Endothelial cell of umbilical vein (primary cell): ENCODE data around the gene SLC44A1. TPM values are rescaled to one million over a fixed set of nuclear protein-coding genes. Genes with fewer than 3 reads are reported as not detected.

Experiments
- BruUV-seq: library from RNA; stranded (reverse); fragments of 400-500 nt; replicated peaks from 2 replicates; lab custom pipeline; 2021; lab: Mats Ljungman, UMichigan
- CTCF ChIA-PET: fragments of 300-600, 350-600 bp; sonication (Branson Sonifier 250); formaldehyde crosslinking; loops from one replicate; lab custom pipeline; 2021; ENCODE audit warnings: antibody characterized with exemption, inconsistent platforms; lab: Charles Lee
- POLR2A ChIA-PET: fragments of 300-600, 350-600 bp; sonication (Branson Sonifier 250); formaldehyde crosslinking; loops from one replicate; lab custom pipeline; 2021; ENCODE audit warnings: antibody characterized with exemption, inconsistent platforms; lab: Charles Lee
- DNase-seq: peaks from one replicate; pipeline ENCODE4 v3.0.0-alpha.2; 2011; ENCODE audit warnings: low read depth, low spot score
- FAIRE-seq: peaks from 2 replicates; lab custom pipeline; 2011; peaks lifted over from hg19 to GRCh38; lab: Jason Lieb, UNC
- H2AFZ ChIP-seq: 2 replicates; pipeline ENCODE4 v1.6.0; 2012; ENCODE audit warnings: low read depth, low read length, control low read depth, inconsistent platforms
- H3K27ac ChIP-seq: 2 replicates; pipeline ENCODE4 v1.5.1; 2011; ENCODE audit warnings: low read depth, mild to moderate bottlenecking, control low read depth, low read length, moderate library complexity; ENCODE audit not compliant: insufficient read depth
- H3K27me3 ChIP-seq, 2 experiments: 2 replicates each; pipeline versions ENCODE4 v1.6.0 to v1.6.1; 2011; ENCODE audit warnings: low read length in 2 of 2, mixed read lengths in 1 of 2; ENCODE audit not compliant: control insufficient read depth in 2 of 2, insufficient read depth in 2 of 2
- H3K36me3 ChIP-seq, 2 experiments: 2 replicates in 1 of 2; 3 replicates in 1 of 2; pipeline ENCODE4 v1.5.1; 2011; ENCODE audit warnings: low read length in 2 of 2, mild to moderate bottlenecking in 1 of 2, moderate library complexity in 1 of 2; ENCODE audit not compliant: control insufficient read depth in 2 of 2, insufficient read depth in 2 of 2; ENCODE audit errors: extremely low read depth in 1 of 2
- H3K4me1 ChIP-seq: 3 replicates; pipeline ENCODE4 v1.5.1; 2011; ENCODE audit warnings: mild to moderate bottlenecking, low read length; ENCODE audit not compliant: control insufficient read depth, insufficient read depth; ENCODE audit errors: extremely low read depth
- H3K4me2 ChIP-seq: 2 replicates; pipeline ENCODE4 v1.6.1; 2011; ENCODE audit warnings: low read length, control low read depth, mixed read lengths; ENCODE audit not compliant: insufficient read depth
- H3K4me3 ChIP-seq, 3 experiments: fragments of 200-600 bp in 1 of 3; sonication (generic), shearing (Covaris generic) in 1 of 3; replicated peaks in 1 of 3; 2 replicates each; pipeline ENCODE4 v1.5.1; 2011 to 2016; ENCODE audit warnings: control low read depth in 3 of 3, low read length in 3 of 3, mild to moderate bottlenecking in 2 of 3, inconsistent platforms in 1 of 3, low read depth in 1 of 3, moderate library complexity in 1 of 3; ENCODE audit not compliant: insufficient read depth in 1 of 3
- H3K79me2 ChIP-seq: 2 replicates; pipeline ENCODE4 v1.6.0; 2012; ENCODE audit warnings: low read length, inconsistent platforms; ENCODE audit not compliant: control insufficient read depth, insufficient read depth
- H3K9ac ChIP-seq: replicated peaks from 2 replicates; pipeline ENCODE3; 2011; ENCODE audit warnings: low read length, control low read depth; ENCODE audit not compliant: insufficient read depth; ENCODE audit errors: extremely low read depth
- H3K9me1 ChIP-seq: replicated peaks from 3 replicates; pipeline ENCODE4 v1.6.0; 2011; ENCODE audit warnings: mild to moderate bottlenecking, low read length; ENCODE audit not compliant: control insufficient read depth, insufficient read depth; ENCODE audit errors: extremely low read depth
- H3K9me3 ChIP-seq: replicated peaks from 2 replicates; pipeline ENCODE4 v1.5.1; 2012; ENCODE audit warnings: low read length, inconsistent platforms; ENCODE audit not compliant: control insufficient read depth, insufficient read depth
- H4K20me1 ChIP-seq: replicated peaks from 2 replicates; pipeline ENCODE3; 2011; ENCODE audit warnings: mild to moderate bottlenecking, low read length; ENCODE audit not compliant: control insufficient read depth, insufficient read depth; ENCODE audit errors: extremely low read depth
- CTCF ChIP-seq, 2 donors: IDR thresholded peaks; 1 replicate in 1 of 2; 2 replicates in 1 of 2; pipeline ENCODE4 v1.5.1; 2011; ENCODE audit warnings: low read length in 2 of 2, mild to moderate bottlenecking in 2 of 2, moderate library complexity in 2 of 2, control low read depth in 1 of 2, inconsistent platforms in 1 of 2, low read depth in 1 of 2; ENCODE audit not compliant: insufficient read depth in 1 of 2; ENCODE audit errors: extremely low read depth in 1 of 2
- EZH2 ChIP-seq: IDR thresholded peaks from 2 replicates; pipeline ENCODE4 v1.6.1; 2012; ENCODE audit warnings: borderline replicate concordance, low read depth, mild to moderate bottlenecking, moderate library complexity, low read length, inconsistent platforms; ENCODE audit not compliant: severe bottlenecking
- FOS ChIP-seq: IDR thresholded peaks from 2 replicates; pipeline ENCODE4 v1.6.1; 2011; ENCODE audit warnings: mild to moderate bottlenecking, low read length, moderate library complexity, borderline replicate concordance; ENCODE audit not compliant: insufficient read depth
- GATA2 ChIP-seq: IDR thresholded peaks from 2 replicates; pipeline ENCODE4 v1.7.0; 2011; ENCODE audit warnings: low read depth, mild to moderate bottlenecking, moderate library complexity, mixed read lengths, low read length; ENCODE audit not compliant: insufficient read length, insufficient read depth
- JUN ChIP-seq: IDR thresholded peaks from 2 replicates; pipeline ENCODE4 v1.6.1; 2011; ENCODE audit warnings: borderline replicate concordance, low read depth; ENCODE audit not compliant: insufficient read length, insufficient read depth
- MAX ChIP-seq: IDR thresholded peaks from 2 replicates; pipeline ENCODE4 v1.6.1; 2011; ENCODE audit not compliant: insufficient read depth, insufficient read length
- MYC ChIP-seq: IDR thresholded peaks from one replicate; pipeline ENCODE4 v1.6.1; 2011; ENCODE audit warnings: mild to moderate bottlenecking, low read depth, low read length
- POLR2A ChIP-seq: IDR thresholded peaks from 2 replicates; pipeline ENCODE4 v1.6.1; 2012; ENCODE audit warnings: low read depth, mild to moderate bottlenecking, control low read depth, low read length
- POLR2AphosphoS5 ChIP-seq: IDR thresholded peaks from 2 replicates; pipeline ENCODE4 v1.6.1; 2012; ENCODE audit warnings: low read depth, mild to moderate bottlenecking, control low read depth, low read length, moderate library complexity; ENCODE audit not compliant: insufficient read depth
- dilution Hi-C: fragments of 300-500 bp; cut with MboI; formaldehyde crosslinking; loops from one replicate; pipeline ENCODE4 v1.15.0; 2019; ENCODE audit warnings: low sequenced_read_pairs; ENCODE audit not compliant: extremely low pct_ligation_motif_present
- intact Hi-C: fragments of 100-400 bp; cut with micrococcal nuclease; formaldehyde crosslinking; loops from one replicate; pipeline ENCODE4 v1.10.0; 2022
- polyA plus RNA-seq, 4 experiments: library from polyadenylated mRNA; depleted of rRNA in 3 of 4; stranded (reverse) in 3 of 4; unstranded in 1 of 4; fragments of >200 nt; gene quantifications; 2 replicates each; pipeline versions ENCODE4 v1.2.1 to v1.2.3, GENCODE V29; 2011 to 2012; ENCODE audit warnings: missing spikeins in 1 of 4
- total RNA-seq: library from RNA; stranded (reverse); gene quantifications from 2 replicates; pipeline ENCODE4 v1.2.3, GENCODE V29; 2021

Gene SLC44A1
- total and polyA plus RNA-seq, 2 donors (not counting 3 experiments of a cell fraction or from before 2014, with no cell fraction given) = 16.1 to 37.7 TPM

GRCh38 chr9:105361873-105362272 lies 117.4 kb downstream of the SLC44A1 start:
- no peak overlapping the region for H3K9ac ChIP-seq
- H2AFZ ChIP-seq = no peak overlapping the region
- TF ChIP-seq GATA2 (no peak), CTCF (IDR thresholded peaks at IDR 0.05; ENCODE audit: extremely low read depth in 1 of 2, insufficient read depth in 1 of 2, low read depth in 1 of 2, low read length in 2 of 2) (no peak), POLR2AphosphoS5 (no peak), JUN (no peak), POLR2A (no peak), FOS (no peak), MAX (no peak), MYC (no peak), EZH2 (no peak)
- DNase-seq = no peak
- H3K4me2 ChIP-seq = no peak overlapping the region
- BruUV-seq = no TSS peak
- dilution Hi-C loops (no loop called here), intact Hi-C loops (no loop called here)
- no peaks in the 10 kb centered on the region for H3K9me3 ChIP-seq
- no peaks in the 10 kb centered on the region for H3K27me3 ChIP-seq
- H3K4me3 ChIP-seq = no peak overlapping the region
- no peak for FAIRE-seq
- no peak overlapping the region for H3K27ac ChIP-seq
- ChIA-PET POLR2A (no interaction called here), CTCF (no interaction called here)
- H3K9me1 ChIP-seq = no peaks in the 10 kb centered on the region
- H3K36me3 ChIP-seq = peaks cover 0 to 1% of the 10 kb centered on the region in 2 experiments
- H3K4me1 ChIP-seq = no peaks in the 10 kb centered on the region
- H4K20me1 ChIP-seq = no peaks in the 10 kb centered on the region
- H3K79me2 ChIP-seq = no peaks in the 10 kb centered on the region
